DMS79 treated with DMSO at 0.1 percent for 48 hours (cell line): ENCODE results near the gene ZCCHC14.
A peak's percentile ranks its signal among the peaks of the same experiment; 100 is the strongest.
"Not testable (repeated sequence)": the region's sequence is repeated elsewhere in the genome, so short reads cannot be mapped to it uniquely, and the experiment has no call there.

Experiments used
- DNase-seq: peaks from one replicate; lab custom pipeline; 2025; lab: John Stamatoyannopoulos, UW

The ZCCHC14 gene

GRCh38 chr16:87497023-87497766 is 4.4 kb upstream of the ZCCHC14 start:
- not testable (repeated sequence) for DNase-seq

GRCh38 chr16:87496447-87496801 is 3.6 kb upstream of the ZCCHC14 start:
- DNase-seq: no peak

GRCh38 chr16:87495578-87496446 is 3.0 kb upstream of the ZCCHC14 start:
- DNase-seq: no peak

GRCh38 chr16:87493608-87494280 is 920 bp upstream of the ZCCHC14 start:
- no peak for DNase-seq

- DNase-seq: no peak
These were observed 563 bp downstream of the ZCCHC14 start for GRCh38 chr16:87492291-87492630.

GRCh38 chr16:87491522-87492290 is 1.1 kb downstream of the ZCCHC14 start:
- no peak for DNase-seq

- not testable (repeated sequence) for DNase-seq
These were observed 1.9 kb downstream of the ZCCHC14 start for GRCh38 chr16:87490799-87491521.

GRCh38 chr16:87490096-87490798 is 2.6 kb downstream of the ZCCHC14 start:
- DNase-seq: no peak

GRCh38 chr16:87489434-87490045 is 3.3 kb downstream of the ZCCHC14 start:
- no peak for DNase-seq

- DNase-seq: not testable (repeated sequence)
These were observed 3.9 kb downstream of the ZCCHC14 start for GRCh38 chr16:87488960-87489359.

- DNase-seq: peak; percentile 17
These were observed 5.4 kb downstream of the ZCCHC14 start for GRCh38 chr16:87487361-87487924.

GRCh38 chr16:87486713-87487247 is 6.0 kb downstream of the ZCCHC14 start:
- DNase-seq: no peak

- no peak for DNase-seq
These were observed 6.5 kb downstream of the ZCCHC14 start for GRCh38 chr16:87486282-87486681.

- DNase-seq: not testable (repeated sequence)
These were observed 7.0 kb downstream of the ZCCHC14 start for GRCh38 chr16:87485792-87486191.

- DNase-seq: no peak
These were observed 8.1 kb downstream of the ZCCHC14 start for GRCh38 chr16:87484487-87485331.

- DNase-seq: no peak
These were observed 9.3 kb downstream of the ZCCHC14 start for GRCh38 chr16:87483481-87483880.

GRCh38 chr16:87482670-87483069 is 10.2 kb downstream of the ZCCHC14 start:
- not testable (repeated sequence) for DNase-seq

- DNase-seq: no peak
These were observed 10.6 kb downstream of the ZCCHC14 start for GRCh38 chr16:87482266-87482665.

GRCh38 chr16:87481711-87482110 is 11.1 kb downstream of the ZCCHC14 start:
- DNase-seq: not testable (repeated sequence)
